ENCODE results near the gene INO80C.

The INO80C gene

DNA sequence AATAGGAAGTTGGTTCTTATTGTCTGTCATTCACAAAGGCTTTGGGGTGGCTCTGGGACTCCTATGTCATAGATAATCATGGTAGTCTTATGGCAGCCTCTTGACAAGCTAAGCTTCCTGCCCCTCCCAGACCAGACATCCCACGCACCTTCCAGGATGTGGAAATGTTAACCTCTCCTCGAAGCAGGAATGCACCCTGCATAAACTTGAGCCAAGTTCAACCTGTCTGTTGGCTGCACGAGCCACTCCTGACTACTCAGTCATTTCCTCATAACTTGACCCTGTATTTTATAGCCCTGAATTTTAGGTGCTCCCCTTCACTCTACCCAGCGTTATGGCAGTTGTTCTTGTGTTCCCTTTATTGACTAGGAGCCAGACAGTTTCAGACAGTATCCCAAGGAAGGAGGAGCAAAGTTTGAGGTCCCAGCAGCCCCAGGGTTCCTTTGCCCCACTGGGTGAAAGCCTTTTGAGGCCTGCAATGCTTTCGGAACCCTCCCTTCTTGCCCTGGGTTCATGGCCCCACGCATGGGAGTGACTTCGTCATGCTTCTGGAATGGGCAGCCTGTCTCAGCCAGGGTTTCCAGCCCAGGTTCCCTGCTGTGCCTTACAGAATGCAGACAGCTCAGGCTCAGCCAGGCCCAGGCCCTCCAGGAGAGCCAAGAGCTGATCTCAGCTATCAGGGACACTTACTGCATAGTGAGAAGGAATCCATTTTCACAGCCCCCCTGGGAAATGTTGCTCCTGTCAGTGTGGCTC lies 15.6 kb upstream of the INO80C start:
- Histone ChIP-seq H3K4me2 (ENCODE audit: low read length) (no peak overlapping the region), H3K27ac (ENCODE audit: low read depth, low read length, poor library complexity, severe bottlenecking) (no peak overlapping the region), H3K27me3 (ENCODE audit: insufficient read depth, low read length) (0 out of 2 replicates have a peak, but pooled peaks cover 4% of the 10 kb centered on the region), H2AFZ (ENCODE audit: low read length) (no peak overlapping the region), H3K9ac (ENCODE audit: low read length) (no peak overlapping the region), H3K79me2 (ENCODE audit: insufficient read depth, low read length) (no peaks in the 10 kb centered on the region), H3K4me3 (ENCODE audit: low read depth, low read length, poor library complexity, severe bottlenecking) (no peak overlapping the region), H3K9me3 (ENCODE audit: low read length) (no peaks in the 10 kb centered on the region), H3F3A (ENCODE audit: insufficient read depth, low read length) (no peaks in the 10 kb centered on the region), H3K4me1 (ENCODE audit: insufficient read depth, low read length, severe bottlenecking) (no peaks in the 10 kb centered on the region), H4K20me1 (ENCODE audit: insufficient read depth, low read length) (no peaks in the 10 kb centered on the region), H3K36me3 (ENCODE audit: insufficient read depth, low read length) (no peaks in the 10 kb centered on the region), H3K9me2 (ENCODE audit: low read depth, low read length) (no peaks in the 10 kb centered on the region)
- TF ChIP-seq CTCF (IDR thresholded peaks at IDR 0.05; ENCODE audit: low read length) (no peak), EZH2 (IDR thresholded peaks at IDR 0.05; ENCODE audit: borderline replicate concordance, low read length) (no peak)

- Histone ChIP-seq H3K9me2 (ENCODE audit: low read depth, low read length) (no peaks in the 10 kb centered on the region), H3K27me3 (ENCODE audit: insufficient read depth, low read length) (0 out of 2 replicates have a peak, but pooled peaks cover 4% of the 10 kb centered on the region), H3K4me2 (ENCODE audit: low read length) (no peak overlapping the region), H3K4me1 (ENCODE audit: insufficient read depth, low read length, severe bottlenecking) (no peaks in the 10 kb centered on the region), H4K20me1 (ENCODE audit: insufficient read depth, low read length) (no peaks in the 10 kb centered on the region), H3K27ac (ENCODE audit: low read depth, low read length, poor library complexity, severe bottlenecking) (no peak overlapping the region), H3F3A (ENCODE audit: insufficient read depth, low read length) (no peaks in the 10 kb centered on the region), H2AFZ (ENCODE audit: low read length) (no peak overlapping the region), H3K9me3 (ENCODE audit: low read length) (no peaks in the 10 kb centered on the region), H3K4me3 (ENCODE audit: low read depth, low read length, poor library complexity, severe bottlenecking) (no peak overlapping the region), H3K9ac (ENCODE audit: low read length) (no peak overlapping the region), H3K79me2 (ENCODE audit: insufficient read depth, low read length) (no peaks in the 10 kb centered on the region), H3K36me3 (ENCODE audit: insufficient read depth, low read length) (no peaks in the 10 kb centered on the region)
- TF ChIP-seq EZH2 (IDR thresholded peaks at IDR 0.05; ENCODE audit: borderline replicate concordance, low read length) (no peak), CTCF (IDR thresholded peaks at IDR 0.05; ENCODE audit: low read length) (no peak)
Measured at GRCh38 chr18:35512761-35513160, 15.0 kb upstream of the INO80C start.

DNA sequence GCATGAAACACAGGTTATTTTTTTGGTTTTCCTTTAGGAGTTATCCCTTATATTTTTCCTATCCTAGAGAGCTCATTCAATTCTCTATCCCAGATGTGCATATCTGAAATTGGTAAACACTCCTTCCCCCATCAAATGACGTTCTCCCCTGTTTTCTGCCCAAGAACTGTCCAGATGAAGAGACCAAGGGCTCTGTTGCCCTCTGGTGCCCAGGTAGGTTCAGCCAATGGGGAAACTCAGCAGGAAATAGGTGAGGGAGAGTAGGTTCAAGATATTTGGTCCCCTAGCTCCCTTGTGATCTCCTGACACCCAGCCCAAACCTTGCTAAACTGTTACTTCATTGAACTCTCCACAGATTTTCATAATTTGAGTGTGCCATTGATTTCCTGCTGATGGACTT lies 14.1 kb upstream of the INO80C start:
- no peak overlapping the region for H3K27ac ChIP-seq (ENCODE audit: low read depth, low read length, poor library complexity, severe bottlenecking)
- no peaks in the 10 kb centered on the region for H3K4me1 ChIP-seq (ENCODE audit: insufficient read depth, low read length, severe bottlenecking)
- H3K27me3 ChIP-seq (ENCODE audit: insufficient read depth, low read length): 0 out of 2 replicates have a peak, but pooled peaks cover 3% of the 10 kb centered on the region
- H3K4me2 ChIP-seq (ENCODE audit: low read length): no peak overlapping the region
- no peaks in the 10 kb centered on the region for H3K36me3 ChIP-seq (ENCODE audit: insufficient read depth, low read length)
- TF ChIP-seq EZH2 (IDR thresholded peaks at IDR 0.05; ENCODE audit: borderline replicate concordance, low read length): no peak
- no peak; the same call in 1 of the 2 replicates for TF ChIP-seq CTCF (IDR thresholded peaks at IDR 0.05; ENCODE audit: low read length)
- H3K79me2 ChIP-seq (ENCODE audit: insufficient read depth, low read length): no peaks in the 10 kb centered on the region
- H3K4me3 ChIP-seq (ENCODE audit: low read depth, low read length, poor library complexity, severe bottlenecking): no peak overlapping the region
- no peaks in the 10 kb centered on the region for H3K9me2 ChIP-seq (ENCODE audit: low read depth, low read length)
- H3K9me3 ChIP-seq (ENCODE audit: low read length): no peaks in the 10 kb centered on the region
- no peak overlapping the region for H3K9ac ChIP-seq (ENCODE audit: low read length)
- no peaks in the 10 kb centered on the region for H3F3A ChIP-seq (ENCODE audit: insufficient read depth, low read length)
- H2AFZ ChIP-seq (ENCODE audit: low read length): no peak overlapping the region
- no peaks in the 10 kb centered on the region for H4K20me1 ChIP-seq (ENCODE audit: insufficient read depth, low read length)
